ENCODE data around the gene CEBPZOS.

- no peak for TF ChIP-seq CTCF (IDR thresholded peaks at IDR 0.05 in 2 of 3, conservative IDR thresholded peaks at IDR 0.05 in 1 of 3; ENCODE audit: borderline replicate concordance in 1 of 3, insufficient read depth in 1 of 3, low read depth in 2 of 3, low read length in 2 of 3)
- no peak for TF ChIP-seq EZH2 (IDR thresholded peaks at IDR 0.05)
- no peak for TF ChIP-seq POLR2AphosphoS5 (IDR thresholded peaks at IDR 0.05; ENCODE audit: low read depth, low read length)
- no peak for TF ChIP-seq POLR2A (IDR thresholded peaks at IDR 0.05; ENCODE audit: borderline replicate concordance, extremely low read depth, insufficient read depth, insufficient read length)
- TF ChIP-seq EZH2phosphoT487 (IDR thresholded peaks at IDR 0.05; ENCODE audit: borderline replicate concordance) = no peak
- no peak; the same call in 1 of the 2 replicates for TF ChIP-seq REST (IDR thresholded peaks at IDR 0.05; ENCODE audit: low read depth)
- TF ChIP-seq RAD21 (IDR thresholded peaks at IDR 0.05; ENCODE audit: low read depth) = no peak
- TF ChIP-seq YY1 (IDR thresholded peaks at IDR 0.05; ENCODE audit: extremely low read depth, insufficient replicate concordance, low read depth, low read length) = no peak
- no peak for TF ChIP-seq MAX (IDR thresholded peaks at IDR 0.05)
- TF ChIP-seq SRF (IDR thresholded peaks at IDR 0.05; ENCODE audit: low read depth) = no peak
- TF ChIP-seq JUND (IDR thresholded peaks at IDR 0.05) = no peak
Observed at GRCh38 chr2:37224063-37224462, 27.8 kb downstream of the CEBPZOS start.
